Uterus (tissue), 4 donors: ENCODE data around the gene CLEC4E. TPM values are rescaled to one million over a fixed set of nuclear protein-coding genes. Genes with fewer than 3 reads are reported as not detected.

Experiments used
- DNase-seq, 2 donors: peaks; one replicate each; pipeline ENCODE4 v3.0.0-alpha.2; 2019 to 2020
- H3K27ac ChIP-seq, 2 donors: fragments of 200-600 bp; sonication (generic); 1 replicate in 1 of 2; 2 replicates in 1 of 2; pipeline ENCODE4 v1.5.1; 2016 to 2018
- H3K27me3 ChIP-seq, 2 donors: fragments of 200-600 bp; sonication (generic); one replicate each; pipeline ENCODE4 v1.5.1; 2018 to 2019; ENCODE audit warnings: control low read depth in 1 of 2
- H3K36me3 ChIP-seq, 2 donors: fragments of 200-600 bp; sonication (generic); one replicate each; pipeline ENCODE4 v1.5.1; 2019; ENCODE audit warnings: control low read depth in 1 of 2
- H3K4me1 ChIP-seq, 2 donors: fragments of 200-600 bp; sonication (generic); one replicate each; pipeline ENCODE4 v1.5.1; 2018 to 2019; ENCODE audit warnings: control low read depth in 1 of 2
- H3K4me3 ChIP-seq, 2 donors: fragments of 200-600 bp; sonication (generic); 1 replicate in 1 of 2; 2 replicates in 1 of 2; pipeline ENCODE4 v1.5.1; 2018 to 2019; ENCODE audit warnings: mild to moderate bottlenecking in 1 of 2
- H3K9me3 ChIP-seq, 2 donors: fragments of 200-600 bp; sonication (generic); one replicate each; pipeline ENCODE4 v1.5.1; 2019; ENCODE audit warnings: control low read depth in 1 of 2
- CTCF ChIP-seq, 4 experiments: fragments of 200-600 bp in 2 of 4; fragments of 450-650 bp in 2 of 4; sonication (generic) in 2 of 4; IDR thresholded peaks; one replicate each; pipeline ENCODE4 v1.5.1; 2016 to 2019; ENCODE audit warnings: antibody characterized with exemption in 4 of 4, mild to moderate bottlenecking in 2 of 4, moderate library complexity in 1 of 4
- POLR2A ChIP-seq, 2 donors: fragments of 450-650 bp; IDR thresholded peaks; one replicate each; pipeline ENCODE4 v1.6.1; 2016; ENCODE audit warnings: antibody characterized with exemption in 2 of 2, mild to moderate bottlenecking in 1 of 2, moderate library complexity in 1 of 2
- intact Hi-C: fragments of 100-400 bp; cut with DNase I; formaldehyde crosslinking; loops from one replicate; pipeline ENCODE4 v1.15.1; 2023; ENCODE audit warnings: low total_unique reads
- total RNA-seq, 4 donors: library from RNA; depleted of rRNA in 3 of 4; stranded (reverse); fragments of >200 nt in 3 of 4; gene quantifications; one replicate each; pipeline versions ENCODE4 v1.1.0 to v1.2.4, GENCODE V29; 2014 to 2023
- donor health status: DM: yes; HTN: yes; CAD: no.

Gene CLEC4E
- total RNA-seq, 4 donors from 2014 or later = 11.2 TPM; not detected in 3

GRCh38 chr12:8532045-8532444 lies 8.7 kb downstream of the CLEC4E start:
- DNase-seq = no peak
- no peak overlapping the region for H3K4me3 ChIP-seq
- TF ChIP-seq POLR2A (IDR thresholded peaks at IDR 0.05) (no peak), CTCF (IDR thresholded peaks at IDR 0.05) (no peak)
- no peaks in the 10 kb centered on the region for H3K27me3 ChIP-seq
- intact Hi-C loops = no loop called here
- no peaks in the 10 kb centered on the region for H3K4me1 ChIP-seq
- H3K36me3 ChIP-seq = no peaks in the 10 kb centered on the region
- no peak overlapping the region for H3K27ac ChIP-seq
- no peaks in the 10 kb centered on the region for H3K9me3 ChIP-seq

- TF ChIP-seq CTCF (IDR thresholded peaks at IDR 0.05) (no peak), POLR2A (IDR thresholded peaks at IDR 0.05) (no peak)
- Histone ChIP-seq H3K4me3 (no peak overlapping the region), H3K36me3 (no peaks in the 10 kb centered on the region), H3K4me1 (no peaks in the 10 kb centered on the region), H3K9me3 (no peaks in the 10 kb centered on the region), H3K27me3 (no peaks in the 10 kb centered on the region), H3K27ac (no peak overlapping the region)
- intact Hi-C loops = no loop called here
- no peak for DNase-seq
Observed at GRCh38 chr12:8527250-8528130, 13.2 kb downstream of the CLEC4E start.

- H3K27ac ChIP-seq = no peak overlapping the region
- H3K9me3 ChIP-seq = no peaks in the 10 kb centered on the region
- no peaks in the 10 kb centered on the region for H3K27me3 ChIP-seq
- H3K4me1 ChIP-seq = no peaks in the 10 kb centered on the region
- TF ChIP-seq CTCF (IDR thresholded peaks at IDR 0.05) (no peak), POLR2A (IDR thresholded peaks at IDR 0.05) (no peak)
- H3K36me3 ChIP-seq = no peaks in the 10 kb centered on the region
- no peak overlapping the region for H3K4me3 ChIP-seq
- no peak for DNase-seq
- intact Hi-C loops = no loop called here
Observed at GRCh38 chr12:8519171-8519570, 21.5 kb downstream of the CLEC4E start.

- intact Hi-C loops = no loop called here
- Histone ChIP-seq H3K9me3 (no peaks in the 10 kb centered on the region), H3K36me3 (no peaks in the 10 kb centered on the region), H3K27me3 (no peaks in the 10 kb centered on the region), H3K27ac (no peak overlapping the region), H3K4me1 (no peaks in the 10 kb centered on the region), H3K4me3 (no peak overlapping the region)
- TF ChIP-seq CTCF (IDR thresholded peaks at IDR 0.05) (no peak), POLR2A (IDR thresholded peaks at IDR 0.05) (no peak)
- no peak for DNase-seq
Observed at GRCh38 chr12:8517971-8518370, 22.7 kb downstream of the CLEC4E start.

GRCh38 chr12:8513256-8513655 lies 27.4 kb downstream of the CLEC4E start, which contains the start of gene CLEC4D:
CLEC4D (plus strand) TSS chr12:8513503; CDS start chr12:8513733, 230 bp downstream.
- no peak for DNase-seq
- Histone ChIP-seq H3K4me1 (no peaks in the 10 kb centered on the region), H3K27ac (no peak within 1 kb of the TSS), H3K36me3 (no peaks in the 10 kb centered on the region), H3K4me3 (no peak within 1 kb of the TSS), H3K27me3 (no peaks in the 10 kb centered on the region), H3K9me3 (no peaks in the 10 kb centered on the region)
- no peak for TF ChIP-seq CTCF (IDR thresholded peaks at IDR 0.05)
- TF ChIP-seq POLR2A (IDR thresholded peaks at IDR 0.05) = no peak
- intact Hi-C loops = no loop called here
